Neutrophil (primary cell): Measurements from ENCODE around the gene DZIP1.
"Not testable (repeated sequence)": the region's sequence is repeated elsewhere in the genome, so short reads cannot be mapped to it uniquely, and the experiment has no call there.

ENCODE experiments used
- H3K27ac ChIP-seq: fragments of 200-600 bp; sonication (generic); 2 replicates; pipeline ENCODE4 v1.5.1; 2016; ENCODE audit warnings: mild to moderate bottlenecking, moderate library complexity
- H3K27me3 ChIP-seq: fragments of 200-600 bp; sonication (generic); 2 replicates; pipeline ENCODE4 v1.6.0; 2016; ENCODE audit warnings: mild to moderate bottlenecking
- H3K36me3 ChIP-seq: fragments of 200-600 bp; sonication (generic); 2 replicates; pipeline ENCODE4 v1.5.1; 2017
- H3K4me1 ChIP-seq, 2 experiments: fragments of 200-600 bp in 1 of 2; sonication (generic) in 1 of 2; 1 replicate in 1 of 2; 2 replicates in 1 of 2; pipeline versions ENCODE4 v1.5.1 to v1.6.1; 2013 to 2016; ENCODE audit warnings: low read depth in 1 of 2, low read length in 1 of 2, mild to moderate bottlenecking in 1 of 2, moderate library complexity in 1 of 2; ENCODE audit not compliant: control insufficient read depth in 1 of 2, insufficient read depth in 1 of 2
- H3K4me3 ChIP-seq, 2 experiments: fragments of 200-600 bp in 1 of 2; sonication (generic) in 1 of 2; 1 replicate in 1 of 2; 2 replicates in 1 of 2; pipeline ENCODE4 v1.5.1; 2013 to 2016; ENCODE audit warnings: low read depth in 1 of 2, low read length in 1 of 2, mild to moderate bottlenecking in 1 of 2, moderate library complexity in 1 of 2
- H3K9me3 ChIP-seq: fragments of 200-600 bp; sonication (generic); 2 replicates; pipeline ENCODE4 v1.5.1; 2016
- CTCF ChIP-seq: fragments of 200-600 bp; sonication (generic); IDR thresholded peaks from 2 replicates; pipeline ENCODE4 v1.5.1; 2016; ENCODE audit warnings: antibody characterized with exemption

Gene DZIP1

GRCh38 chr13:95579303-95579702, 65.2 kb downstream of the DZIP1 start:
- TF ChIP-seq CTCF, result no peak
- H3K4me3 ChIP-seq, result no peak overlapping the region
- no peaks in the 10 kb centered on the region for H3K9me3 ChIP-seq
- H3K27ac ChIP-seq, result no peak overlapping the region
- no peaks in the 10 kb centered on the region for H3K36me3 ChIP-seq
- H3K27me3 ChIP-seq, result no peaks in the 10 kb centered on the region
- H3K4me1 ChIP-seq, result no peaks in the 10 kb centered on the region

- no peak overlapping the region for H3K4me3 ChIP-seq
- no peak for TF ChIP-seq CTCF
- no peaks in the 10 kb centered on the region for H3K27me3 ChIP-seq
Measured at GRCh38 chr13:95573221-95573620, 71.3 kb downstream of the DZIP1 start.

GRCh38 chr13:95571941-95572340, 72.6 kb downstream of the DZIP1 start:
- Histone ChIP-seq H3K9me3 (no peaks in the 10 kb centered on the region), H3K27ac (no peak overlapping the region), H3K27me3 (no peaks in the 10 kb centered on the region), H3K4me1 (no peaks in the 10 kb centered on the region), H3K4me3 (no peak overlapping the region), H3K36me3 (no peaks in the 10 kb centered on the region)
- no peak for TF ChIP-seq CTCF

More at GRCh38 chr13:95573221-95573620, 71.3 kb downstream of the DZIP1 start:
- Histone ChIP-seq H3K36me3 (no peaks in the 10 kb centered on the region), H3K9me3 (no peaks in the 10 kb centered on the region), H3K4me1 (no peaks in the 10 kb centered on the region), H3K27ac (no peak overlapping the region)

GRCh38 chr13:95570016-95570415, 74.5 kb downstream of the DZIP1 start:
- Histone ChIP-seq H3K36me3 (no peaks in the 10 kb centered on the region), H3K4me3 (no peak overlapping the region), H3K4me1 (no peaks in the 10 kb centered on the region), H3K27ac (no peak overlapping the region), H3K9me3 (no peaks in the 10 kb centered on the region), H3K27me3 (no peaks in the 10 kb centered on the region)
- no peak for TF ChIP-seq CTCF

GRCh38 chr13:95568131-95568530, 76.4 kb downstream of the DZIP1 start:
- Histone ChIP-seq H3K4me3 (no peak overlapping the region), H3K27me3 (no peaks in the 10 kb centered on the region), H3K27ac (no peak overlapping the region), H3K4me1 (peaks cover 0 to 5% of the 10 kb centered on the region in 2 experiments), H3K36me3 (no peaks in the 10 kb centered on the region), H3K9me3 (no peaks in the 10 kb centered on the region)
- TF ChIP-seq CTCF, result no peak

- H3K9me3 ChIP-seq, H3K4me1 ChIP-seq, H3K27me3 ChIP-seq, H3K36me3 ChIP-seq, H3K27ac ChIP-seq, H3K4me3 ChIP-seq: not testable (repeated sequence)
Measured at GRCh38 chr13:95565758-95566157, 78.7 kb downstream of the DZIP1 start.
